ENCODE measurements around the gene NFASC.

The NFASC gene

GRCh38 chr1:205046870-205047269, 176.2 kb downstream of the NFASC start:
- TF ChIP-seq CTCF (IDR thresholded peaks at IDR 0.05; ENCODE audit: low read depth, low read length): no peak
- H3K4me3 ChIP-seq (replicated peaks in 1 of 2; ENCODE audit: low read depth in 2 of 2, low read length in 2 of 2): no peak overlapping the region
- no peak for DNase-seq (ENCODE audit: low read depth in 2 of 2)

GRCh38 chr1:205047764-205048231, 177.1 kb downstream of the NFASC start:
- no peak overlapping the region for H3K4me3 ChIP-seq (replicated peaks in 1 of 2; ENCODE audit: low read depth in 2 of 2, low read length in 2 of 2)
- TF ChIP-seq CTCF (IDR thresholded peaks at IDR 0.05; ENCODE audit: low read depth, low read length): no peak
- no peak for DNase-seq (ENCODE audit: low read depth in 2 of 2)

GRCh38 chr1:205048382-205048781, 177.7 kb downstream of the NFASC start:
- no peak overlapping the region for H3K4me3 ChIP-seq (replicated peaks in 1 of 2; ENCODE audit: low read depth in 2 of 2, low read length in 2 of 2)
- DNase-seq (ENCODE audit: low read depth in 2 of 2): no peak
- no peak for TF ChIP-seq CTCF (IDR thresholded peaks at IDR 0.05; ENCODE audit: low read depth, low read length)

- no peak overlapping the region for H3K4me3 ChIP-seq (replicated peaks in 1 of 2; ENCODE audit: low read depth in 2 of 2, low read length in 2 of 2)
- no peak for TF ChIP-seq CTCF (IDR thresholded peaks at IDR 0.05; ENCODE audit: low read depth, low read length)
- no peak for DNase-seq (ENCODE audit: low read depth in 2 of 2)
These were observed 178.8 kb downstream of the NFASC start for GRCh38 chr1:205049479-205049878.

- H3K4me3 ChIP-seq (replicated peaks in 1 of 2; ENCODE audit: low read depth in 2 of 2, low read length in 2 of 2): no peak overlapping the region
- TF ChIP-seq CTCF (IDR thresholded peaks at IDR 0.05; ENCODE audit: low read depth, low read length): no peak
- no peak for DNase-seq (ENCODE audit: low read depth in 2 of 2)
These were observed 182.0 kb downstream of the NFASC start for GRCh38 chr1:205052690-205053089.

- no peak overlapping the region for H3K4me3 ChIP-seq (replicated peaks in 1 of 2; ENCODE audit: low read depth in 2 of 2, low read length in 2 of 2)
- TF ChIP-seq CTCF (IDR thresholded peaks at IDR 0.05; ENCODE audit: low read depth, low read length): no peak
- DNase-seq (ENCODE audit: low read depth in 2 of 2): no peak
These were observed 182.6 kb downstream of the NFASC start for GRCh38 chr1:205053296-205053695.

GRCh38 chr1:205054013-205054412, 183.4 kb downstream of the NFASC start:
- H3K4me3 ChIP-seq (replicated peaks in 1 of 2; ENCODE audit: low read depth in 2 of 2, low read length in 2 of 2): no peak overlapping the region
- TF ChIP-seq CTCF (IDR thresholded peaks at IDR 0.05; ENCODE audit: low read depth, low read length): no peak
- no peak for DNase-seq (ENCODE audit: low read depth in 2 of 2)
